ENCODE data around the gene IMMT. TPM values are rescaled to one million over a fixed set of nuclear protein-coding genes. Genes with fewer than 3 reads are reported as not detected.

IMMT gene
- total RNA-seq, 1 experiment from 2014 or later, result 85.9 TPM

- DNase-seq (ENCODE audit: extremely low read depth, low read depth), result no peak
Measured at GRCh38 chr2:86143926-86144685, 51.2 kb downstream of the IMMT start.

DNA sequence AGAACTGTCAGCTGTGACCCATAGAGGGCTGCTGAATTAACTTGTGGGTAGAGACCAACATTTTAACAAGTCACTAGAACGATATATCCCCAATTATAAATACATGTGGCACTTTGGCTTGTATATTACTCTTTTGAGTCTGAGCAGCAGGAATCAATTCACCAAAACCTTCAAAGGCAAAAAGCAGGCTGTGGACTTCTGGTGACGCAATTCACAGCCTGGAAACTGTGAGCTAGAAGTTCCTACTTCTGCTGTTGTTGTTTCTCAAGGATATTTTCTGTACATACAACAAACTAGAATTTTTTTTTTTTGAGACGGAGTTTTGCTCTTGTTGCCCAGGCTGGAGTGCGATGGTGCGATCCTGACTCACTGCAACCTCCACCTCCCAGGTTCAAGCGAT is 52.0 kb downstream of the IMMT start:
- no peak for DNase-seq (ENCODE audit: extremely low read depth, low read depth)

GRCh38 chr2:86142436-86143257 is 52.6 kb downstream of the IMMT start:
- no peak for DNase-seq (ENCODE audit: extremely low read depth, low read depth)

- DNase-seq (ENCODE audit: extremely low read depth, low read depth), result no peak
Measured at GRCh38 chr2:86140969-86141392, 54.3 kb downstream of the IMMT start.

- no peak for DNase-seq (ENCODE audit: extremely low read depth, low read depth)
Measured at GRCh38 chr2:86139981-86140380, 55.3 kb downstream of the IMMT start.

DNA sequence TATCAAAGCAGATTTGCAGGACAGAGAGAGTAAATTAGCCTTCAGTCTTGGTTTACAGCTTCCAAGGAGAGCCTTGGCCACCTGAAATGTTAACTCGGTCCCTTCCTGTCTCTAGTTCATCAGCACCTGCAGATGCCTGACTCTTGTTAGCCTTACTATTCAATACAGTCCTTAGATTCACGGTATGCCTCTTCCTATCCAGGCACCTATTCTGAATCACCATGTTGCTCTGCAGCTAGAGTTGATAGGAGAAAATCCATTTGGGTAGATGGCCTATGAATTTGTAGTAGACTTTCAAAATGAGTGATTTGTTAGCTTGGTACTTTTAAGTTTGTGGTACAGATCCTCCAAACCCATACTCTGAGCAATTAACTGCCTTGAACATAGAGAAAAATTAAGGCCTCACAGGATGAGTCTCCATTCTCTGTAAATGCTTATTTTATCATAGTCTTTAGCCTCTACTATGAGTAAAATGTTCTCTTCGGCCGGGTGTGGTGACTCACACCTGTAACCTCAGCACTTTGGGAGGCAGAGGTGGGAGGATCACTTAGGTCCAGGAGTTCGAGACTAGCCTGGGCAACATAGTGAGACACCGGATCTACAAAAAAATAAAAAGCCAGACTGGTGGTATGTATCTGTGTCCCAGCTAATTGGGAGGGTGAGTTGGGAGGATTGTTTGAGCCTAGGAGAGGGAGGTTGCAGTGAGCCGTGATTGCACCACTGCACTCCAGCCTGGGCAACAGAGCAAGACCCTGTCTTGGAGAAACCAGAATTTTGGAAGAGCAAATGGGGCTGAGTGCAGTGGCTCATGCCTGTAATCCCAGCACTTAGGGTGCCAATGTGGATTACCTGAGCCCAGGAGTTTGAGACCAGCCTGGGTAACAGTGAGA is 56.3 kb downstream of the IMMT start:
- DNase-seq (ENCODE audit: extremely low read depth, low read depth), result no peak

DNA sequence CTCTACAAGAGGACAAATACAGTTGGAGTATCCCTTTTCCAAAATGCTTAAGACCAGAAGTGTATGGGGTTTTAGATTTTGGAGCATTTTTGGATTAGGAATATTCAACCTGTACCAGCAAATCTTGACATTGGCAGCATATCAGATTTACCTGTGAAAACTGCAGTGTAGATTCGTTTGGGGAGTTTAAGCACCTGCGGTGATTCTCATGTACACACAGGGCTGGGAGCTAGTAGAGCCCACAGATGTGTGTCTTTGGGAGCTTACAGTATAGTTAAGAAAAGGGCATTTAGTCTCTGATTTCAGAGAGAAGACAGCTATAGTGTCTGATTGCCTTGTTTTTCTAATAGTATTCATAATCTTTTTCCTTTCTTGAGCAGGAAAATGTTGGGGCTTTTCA is 59.1 kb downstream of the IMMT start:
- DNase-seq (ENCODE audit: extremely low read depth, low read depth), result no peak

GRCh38 chr2:86135653-86136052 is 59.6 kb downstream of the IMMT start:
- no peak for DNase-seq (ENCODE audit: extremely low read depth, low read depth)

DNA sequence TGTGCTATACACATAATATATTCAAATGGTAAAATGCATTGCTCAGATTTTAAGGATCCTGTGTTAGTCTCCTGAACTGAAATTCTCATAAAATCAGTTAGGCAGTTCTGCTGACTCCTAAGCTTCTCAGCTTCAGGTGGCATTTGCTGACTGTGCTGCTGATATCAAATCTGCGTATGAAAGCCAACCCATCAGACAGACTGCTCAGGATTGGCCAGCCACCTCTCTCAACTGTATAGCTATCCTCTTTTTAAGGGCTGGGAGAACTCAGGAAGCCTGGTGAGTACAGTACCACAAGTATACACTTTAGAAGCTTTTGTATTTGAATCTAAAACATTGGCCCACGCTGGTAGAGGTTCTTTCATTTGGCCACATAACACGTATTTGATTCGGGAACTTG is 60.6 kb downstream of the IMMT start:
- DNase-seq (ENCODE audit: extremely low read depth, low read depth), result no peak

GRCh38 chr2:86124683-86125082 is 70.6 kb downstream of the IMMT start:
- no peak for DNase-seq (ENCODE audit: extremely low read depth, low read depth)

- no peak for DNase-seq (ENCODE audit: extremely low read depth, low read depth)
Measured at GRCh38 chr2:86123328-86123925, 71.8 kb downstream of the IMMT start.

- no peak for DNase-seq (ENCODE audit: extremely low read depth, low read depth)
Measured at GRCh38 chr2:86118130-86118529, 77.1 kb downstream of the IMMT start.

- no peak for DNase-seq (ENCODE audit: extremely low read depth, low read depth)
Measured at GRCh38 chr2:86107031-86107430, 88.2 kb downstream of the IMMT start.

DNA sequence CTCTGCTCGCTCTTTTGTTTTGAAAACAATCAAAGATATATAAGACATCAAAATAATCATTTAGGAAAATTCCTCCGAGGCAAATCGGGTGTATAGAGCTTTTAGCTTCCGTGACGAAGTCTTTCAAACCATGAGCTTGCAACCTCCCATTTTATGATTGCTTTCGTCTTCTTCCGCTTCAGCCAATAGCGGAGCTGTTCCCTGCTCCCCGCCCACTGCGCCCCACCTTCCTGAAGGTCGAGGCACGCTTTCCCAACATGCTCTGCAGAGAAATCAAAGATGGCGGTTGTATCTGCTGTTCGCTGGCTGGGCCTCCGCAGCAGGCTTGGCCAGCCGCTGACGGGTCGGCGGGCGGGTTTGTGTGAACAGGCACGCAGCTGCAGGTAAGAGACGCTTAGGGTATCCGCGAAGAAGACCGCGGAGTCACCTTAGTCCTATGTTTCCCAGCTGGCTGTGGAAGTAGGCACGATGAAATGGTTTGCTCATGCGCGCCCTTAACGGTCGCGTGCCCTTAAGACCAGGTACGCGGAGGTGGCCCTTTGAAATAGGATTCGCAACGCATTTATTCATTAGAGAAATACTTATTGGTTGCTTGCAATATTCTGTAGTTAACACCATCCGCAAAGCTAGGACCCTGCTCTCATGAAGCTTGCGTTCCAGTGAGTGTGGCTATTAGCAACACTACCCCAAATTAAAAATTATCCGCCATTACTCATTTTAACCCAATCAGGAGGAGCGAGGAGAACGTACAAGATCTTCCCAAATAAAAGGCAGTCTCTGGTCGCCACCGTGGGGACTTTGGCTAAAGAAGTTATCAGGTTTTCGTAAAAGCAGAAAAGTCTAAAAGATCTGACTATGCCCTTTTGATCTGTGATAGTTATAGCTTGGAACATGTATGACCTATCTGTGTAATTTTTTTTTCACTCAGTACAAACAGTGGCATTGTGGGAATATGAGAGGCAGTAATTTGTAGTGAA is 89.0 kb downstream of the IMMT start, which contains the start of gene PTCD3:
Gene PTCD3 (plus strand): TSS at position 267 of the 977 bp plus-strand sequence. CDS start 13 bp downstream, at position 280.
- peak; percentile 95 for DNase-seq (ENCODE audit: extremely low read depth, low read depth)

DNA sequence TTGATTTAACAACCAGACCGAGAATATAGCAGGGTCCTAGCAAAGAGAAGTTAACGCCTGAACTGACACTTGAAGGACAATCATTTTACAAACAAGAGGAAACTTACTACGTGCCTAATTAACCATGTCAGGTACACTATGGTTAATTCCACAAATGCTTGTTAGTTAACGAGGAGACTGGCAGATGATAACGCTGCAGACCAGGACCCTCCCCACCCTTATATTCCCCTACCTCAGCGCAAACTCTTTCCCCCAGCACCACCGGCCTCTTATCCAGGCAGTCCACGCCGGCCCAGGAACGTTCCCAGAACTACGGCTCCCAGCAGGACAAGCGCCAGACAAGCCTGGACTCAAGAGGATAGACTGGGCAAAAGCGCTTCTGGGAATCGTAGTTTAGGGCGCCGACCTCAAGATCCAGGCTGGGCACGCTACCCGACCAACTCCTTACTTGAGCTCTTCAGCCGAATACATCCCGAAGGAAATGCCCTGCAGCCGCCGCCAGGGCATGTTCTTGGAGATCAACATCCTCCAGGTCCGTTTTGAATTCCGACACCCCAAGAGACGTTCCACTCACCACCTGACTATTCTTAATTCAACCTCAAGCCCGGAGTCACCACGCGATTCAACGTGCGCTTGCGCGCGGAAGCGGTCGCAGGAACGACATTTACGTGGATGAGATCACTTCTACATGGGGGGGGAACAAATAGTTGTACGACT is 89.9 kb downstream of the IMMT start, which contains the start of gene POLR1A:
Gene POLR1A (minus strand): TSS at position 635 of the 717 bp plus-strand sequence. CDS start 110 bp downstream, at position 525.
- peak; percentile 90 for DNase-seq (ENCODE audit: extremely low read depth, low read depth)

- no peak for DNase-seq (ENCODE audit: extremely low read depth, low read depth)
Measured at GRCh38 chr2:86102157-86102556, 93.1 kb downstream of the IMMT start.

DNA sequence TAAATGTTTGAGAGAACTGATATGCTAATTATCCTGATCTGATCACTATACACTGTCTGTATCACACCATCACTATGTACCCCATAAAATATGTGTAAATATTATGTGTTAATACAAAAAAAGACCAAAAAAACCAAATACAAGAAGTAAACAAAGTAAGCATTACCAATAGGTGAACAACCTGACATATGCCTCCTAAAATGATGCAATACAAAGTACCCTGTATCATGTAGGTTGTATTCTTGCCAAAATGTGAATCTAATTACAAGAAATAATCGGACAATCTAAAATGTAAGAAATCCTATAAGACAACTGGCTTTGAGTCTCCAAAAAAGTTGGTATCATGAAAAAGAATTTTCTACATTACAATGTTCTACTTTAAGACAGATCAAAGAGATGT is 97.3 kb downstream of the IMMT start:
- DNase-seq (ENCODE audit: extremely low read depth, low read depth), result no peak

GRCh38 chr2:86097114-86097896 is 98.0 kb downstream of the IMMT start:
- no peak for DNase-seq (ENCODE audit: extremely low read depth, low read depth)
